H1 (cell line): ENCODE results near the gene GEMIN7.
"Not testable (repeated sequence)": the region's sequence is repeated elsewhere in the genome, so short reads cannot be mapped to it uniquely, and the experiment has no call there.

Source experiments
- POLR2A ChIP-seq, 2 experiments: IDR thresholded peaks; 1 replicate in 1 of 2; 2 replicates in 1 of 2; pipeline ENCODE4 v1.6.1; 2011; ENCODE audit warnings: low read depth in 2 of 2, low read length in 2 of 2, mild to moderate bottlenecking in 2 of 2; ENCODE audit errors: control extremely low read depth in 1 of 2
- POLR2AphosphoS5 ChIP-seq: IDR thresholded peaks from 2 replicates; pipeline ENCODE4 v1.6.1; 2011; ENCODE audit warnings: low read depth, low read length
- SIN3A ChIP-seq, 2 experiments: IDR thresholded peaks in 1 of 2; conservative IDR thresholded peaks in 1 of 2; 2 replicates each; pipeline ENCODE4 v1.6.1; 2011 to 2012; ENCODE audit warnings: low read length in 2 of 2, improper control_type of control experiment in 1 of 2, low read depth in 1 of 2, mild to moderate bottlenecking in 1 of 2

- TF ChIP-seq POLR2AphosphoS5; SIN3A (conservative IDR thresholded peaks at IDR 0.05 in 1 of 2, IDR thresholded peaks at IDR 0.05 in 1 of 2; ENCODE audit: low read depth in 1 of 2, low read length in 2 of 2); POLR2A (IDR thresholded peaks at IDR 0.05; ENCODE audit: control extremely low read depth in 1 of 2, low read depth in 2 of 2, low read length in 2 of 2): not testable (repeated sequence)
These were observed 39.7 kb downstream of the GEMIN7 start for GRCh38 chr19:45118591-45119355.
